Cardiac muscle cell (in vitro differentiated cells and primary cell): Measurements from ENCODE around the gene IQCF5. TPM values are rescaled to one million over a fixed set of nuclear protein-coding genes. Genes with fewer than 3 reads are reported as not detected.
A peak's percentile ranks its signal among the peaks of the same experiment; 100 is the strongest.

Experiments
- DNase-seq, 2 donors: peaks; one replicate each; pipeline versions ENCODE4 v3.0.0 to v3.0.0-alpha.2; 2010 to 2017; ENCODE audit warnings: low read depth in 1 of 2, low spot score in 1 of 2
- H3K27ac ChIP-seq: fragments of 200-600 bp; sonication (generic); 2 replicates; pipeline ENCODE4 v1.5.1; 2016
- H3K27me3 ChIP-seq: fragments of 200-600 bp; sonication (generic); 2 replicates; pipeline ENCODE4 v1.6.0; 2016; ENCODE audit warnings: control low read depth
- H3K36me3 ChIP-seq: fragments of 200-600 bp; sonication (generic); 2 replicates; pipeline ENCODE4 v1.5.1; 2016; ENCODE audit warnings: control low read depth
- H3K4me1 ChIP-seq: fragments of 200-600 bp; sonication (generic); 2 replicates; pipeline ENCODE4 v1.8.1; 2017; ENCODE audit warnings: low read depth, mild to moderate bottlenecking, mixed run types
- H3K4me3 ChIP-seq: fragments of 200-600 bp; sonication (generic); 2 replicates; pipeline ENCODE4 v1.5.1; 2016; ENCODE audit warnings: mild to moderate bottlenecking
- H3K9me3 ChIP-seq: fragments of 200-600 bp; sonication (generic); 2 replicates; pipeline ENCODE4 v1.5.1; 2017; ENCODE audit warnings: low read depth, mild to moderate bottlenecking, control low read depth
- CTCF ChIP-seq: IDR thresholded peaks from 2 replicates; pipeline ENCODE4 v1.5.1; 2012; ENCODE audit warnings: low read depth, mild to moderate bottlenecking, low read length
- polyA plus RNA-seq: library from polyadenylated mRNA; unstranded; fragments of >200 nt; fragmentation: Nextera tagmentation; extraction: Ambion mirVana; gene quantifications from 2 replicates; pipeline ENCODE4 v1.2.1, GENCODE V29; 2016
- total RNA-seq: library from RNA; depleted of rRNA; stranded (reverse); fragments of >200 nt; gene quantifications from 2 replicates; pipeline ENCODE4 v1.2.3, GENCODE V29; 2016

Gene IQCF5
- total and polyA plus RNA-seq, 2 experiments from 2014 or later = not detected

GRCh38 chr3:51888463-51889105 lies 13.2 kb upstream of the IQCF5 start:
- no peaks in the 10 kb centered on the region for H3K9me3 ChIP-seq
- H3K4me1 ChIP-seq = no peaks in the 10 kb centered on the region
- TF ChIP-seq CTCF = no peak
- H3K4me3 ChIP-seq = no peak overlapping the region
- H3K27ac ChIP-seq = no peak overlapping the region
- H3K27me3 ChIP-seq = no peaks in the 10 kb centered on the region
- no peak for DNase-seq
- no peaks in the 10 kb centered on the region for H3K36me3 ChIP-seq

- no peak for TF ChIP-seq CTCF
- Histone ChIP-seq H3K4me3 (no peak overlapping the region), H3K36me3 (no peaks in the 10 kb centered on the region), H3K9me3 (no peaks in the 10 kb centered on the region), H3K4me1 (no peaks in the 10 kb centered on the region), H3K27ac (no peak overlapping the region), H3K27me3 (no peaks in the 10 kb centered on the region)
- DNase-seq = no peak
Measured at GRCh38 chr3:51887620-51888019, 12.2 kb upstream of the IQCF5 start.

DNA sequence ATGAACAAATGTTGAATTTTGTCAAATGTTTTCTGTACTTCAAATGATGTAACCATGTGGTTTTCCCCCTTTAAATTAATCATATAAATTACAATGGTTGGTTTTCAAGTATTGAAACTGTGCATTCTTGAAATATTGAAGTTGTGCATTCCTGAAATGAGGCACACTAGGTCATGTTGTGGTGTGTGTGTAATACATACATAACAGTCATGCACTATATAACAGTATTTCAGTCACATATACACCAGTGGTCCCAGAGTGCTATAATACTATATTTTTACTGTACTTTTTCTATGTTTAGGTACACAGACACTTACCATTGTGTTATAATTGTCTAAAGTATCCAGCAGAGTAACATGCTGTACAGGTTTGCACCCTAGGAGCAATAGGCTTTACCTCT lies 11.0 kb upstream of the IQCF5 start:
- no peaks in the 10 kb centered on the region for H3K4me1 ChIP-seq
- no peaks in the 10 kb centered on the region for H3K36me3 ChIP-seq
- H3K9me3 ChIP-seq = no peaks in the 10 kb centered on the region
- no peak for DNase-seq
- no peak overlapping the region for H3K27ac ChIP-seq
- H3K4me3 ChIP-seq = no peak overlapping the region
- no peak for TF ChIP-seq CTCF
- no peaks in the 10 kb centered on the region for H3K27me3 ChIP-seq

DNA sequence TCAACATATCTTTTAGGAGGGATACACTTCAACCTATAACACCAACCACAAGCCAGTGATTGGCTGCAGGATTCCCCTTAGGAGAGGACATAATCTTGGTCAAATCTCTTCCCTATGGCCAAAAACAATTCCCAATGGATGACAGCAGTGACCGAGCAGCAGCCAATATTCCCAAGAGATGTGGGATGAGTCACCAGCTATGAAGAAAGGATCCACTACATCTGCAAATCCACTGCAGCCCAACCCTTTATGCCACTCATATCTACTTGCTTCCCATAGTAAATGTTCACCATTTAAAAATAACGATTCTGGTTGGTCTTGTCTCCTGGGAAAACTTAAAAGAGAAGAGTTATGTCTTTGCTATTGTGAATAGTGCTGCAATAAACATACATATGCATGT lies 4.5 kb upstream of the IQCF5 start:
- Histone ChIP-seq H3K4me3 (no peak overlapping the region), H3K4me1 (no peaks in the 10 kb centered on the region), H3K27me3 (no peaks in the 10 kb centered on the region), H3K36me3 (no peaks in the 10 kb centered on the region), H3K9me3 (no peaks in the 10 kb centered on the region), H3K27ac (no peak overlapping the region)
- no peak for TF ChIP-seq CTCF
- peak in 1 of 2 donors; percentile 2 for DNase-seq

DNA sequence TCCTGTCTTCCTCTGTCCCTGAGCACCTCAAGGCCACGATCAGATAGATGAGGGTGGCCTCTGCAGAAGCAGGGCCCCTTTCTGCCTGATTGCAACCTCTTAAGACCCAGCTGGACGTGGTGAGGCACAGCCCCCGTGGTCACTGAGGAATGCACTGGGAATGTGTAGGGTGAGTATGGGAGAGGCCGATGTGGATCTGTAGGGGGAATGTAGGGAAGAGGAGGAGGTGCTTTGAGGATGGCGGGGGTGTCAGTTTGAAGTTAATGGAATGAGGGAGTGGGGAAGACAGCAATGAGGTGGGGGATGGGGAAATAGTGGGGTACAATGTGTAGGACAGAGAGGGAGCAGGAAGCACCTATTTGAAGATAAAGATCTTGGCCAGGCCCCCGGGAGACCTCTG lies 785 bp upstream of the IQCF5 start:
- DNase-seq = no peak
- no peaks in the 10 kb centered on the region for H3K27me3 ChIP-seq
- H3K4me1 ChIP-seq = no peaks in the 10 kb centered on the region
- H3K9me3 ChIP-seq = no peaks in the 10 kb centered on the region
- TF ChIP-seq CTCF = no peak
- no peak overlapping the region for H3K27ac ChIP-seq
- no peak overlapping the region for H3K4me3 ChIP-seq
- H3K36me3 ChIP-seq = no peaks in the 10 kb centered on the region
